Bronchial epithelial cell (primary cell): Measurements from ENCODE around the gene OXGR1. TPM values are rescaled to one million over a fixed set of nuclear protein-coding genes. Genes with fewer than 3 reads are reported as not detected.
"Not testable (repeated sequence)": the region's sequence is repeated elsewhere in the genome, so short reads cannot be mapped to it uniquely, and the experiment has no call there.

Experiments used
- DNase-seq: peaks from one replicate; pipeline ENCODE4 v3.0.0-alpha.2; 2010; ENCODE audit warnings: low read depth
- FAIRE-seq: peaks from 2 replicates; lab custom pipeline; 2011; peaks lifted over from hg19 to GRCh38; lab: Jason Lieb, UNC
- H3K27me3 ChIP-seq: 2 replicates; pipeline ENCODE4 v1.5.1; 2011; ENCODE audit warnings: low read length; ENCODE audit not compliant: control insufficient read depth, insufficient read depth
- H3K36me3 ChIP-seq: 2 replicates; pipeline ENCODE4 v1.5.1; 2011; ENCODE audit warnings: low read length; ENCODE audit not compliant: control insufficient read depth, insufficient read depth
- H3K4me3 ChIP-seq: 2 replicates; pipeline ENCODE4 v1.5.1; 2011; ENCODE audit warnings: mild to moderate bottlenecking, low read depth, low read length, control low read depth
- total RNA-seq: library from RNA; depleted of rRNA; stranded (reverse); fragments of >200 nt; gene quantifications from 2 replicates; pipeline ENCODE4 v1.2.1, GENCODE V29; 2014
- TF ChIP-seq, protein P1 (sequence below): IDR thresholded peaks from 2 replicates; pipeline ENCODE4 v1.5.1; 2011; ENCODE audit warnings: mild to moderate bottlenecking, moderate library complexity, low read length, control low read depth, inconsistent platforms; ENCODE audit not compliant: insufficient read depth, severe bottlenecking

Gene OXGR1
- total RNA-seq, 1 donor from 2014 or later: not detected

- Histone ChIP-seq H3K36me3 (no peaks in the 10 kb centered on the region), H3K4me3 (no peak overlapping the region), H3K27me3 (no peaks in the 10 kb centered on the region)
- TF ChIP-seq, protein P1, sequence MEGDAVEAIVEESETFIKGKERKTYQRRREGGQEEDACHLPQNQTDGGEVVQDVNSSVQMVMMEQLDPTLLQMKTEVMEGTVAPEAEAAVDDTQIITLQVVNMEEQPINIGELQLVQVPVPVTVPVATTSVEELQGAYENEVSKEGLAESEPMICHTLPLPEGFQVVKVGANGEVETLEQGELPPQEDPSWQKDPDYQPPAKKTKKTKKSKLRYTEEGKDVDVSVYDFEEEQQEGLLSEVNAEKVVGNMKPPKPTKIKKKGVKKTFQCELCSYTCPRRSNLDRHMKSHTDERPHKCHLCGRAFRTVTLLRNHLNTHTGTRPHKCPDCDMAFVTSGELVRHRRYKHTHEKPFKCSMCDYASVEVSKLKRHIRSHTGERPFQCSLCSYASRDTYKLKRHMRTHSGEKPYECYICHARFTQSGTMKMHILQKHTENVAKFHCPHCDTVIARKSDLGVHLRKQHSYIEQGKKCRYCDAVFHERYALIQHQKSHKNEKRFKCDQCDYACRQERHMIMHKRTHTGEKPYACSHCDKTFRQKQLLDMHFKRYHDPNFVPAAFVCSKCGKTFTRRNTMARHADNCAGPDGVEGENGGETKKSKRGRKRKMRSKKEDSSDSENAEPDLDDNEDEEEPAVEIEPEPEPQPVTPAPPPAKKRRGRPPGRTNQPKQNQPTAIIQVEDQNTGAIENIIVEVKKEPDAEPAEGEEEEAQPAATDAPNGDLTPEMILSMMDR: no peak
- DNase-seq: no peak
- no peak for FAIRE-seq
Observed at GRCh38 chr13:96988441-96988840, 5.8 kb downstream of the OXGR1 start.

DNA sequence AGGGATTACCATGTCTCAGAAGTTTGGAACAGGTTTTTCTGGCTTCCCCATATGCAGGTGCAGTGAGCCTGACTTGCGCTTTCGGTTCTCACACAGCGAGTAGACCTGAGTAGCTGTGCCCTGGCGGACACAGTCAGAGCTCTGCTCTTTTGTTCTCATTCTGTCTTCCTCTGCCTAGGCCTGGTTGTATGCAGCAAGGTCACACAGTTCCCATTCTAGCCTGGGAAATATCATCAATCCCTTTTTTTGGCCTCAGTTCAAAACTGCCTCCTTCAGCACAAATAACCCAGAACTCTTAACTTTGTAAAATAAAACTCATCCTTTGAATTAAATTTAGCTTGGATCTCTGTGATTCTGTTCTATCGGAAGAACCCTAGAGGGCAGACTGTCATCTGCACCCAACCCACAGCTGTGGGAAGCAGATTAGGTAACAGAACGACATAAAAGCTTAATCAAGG is 10.2 kb downstream of the OXGR1 start:
- TF ChIP-seq, protein P1: no peak
- H3K4me3 ChIP-seq: no peak overlapping the region
- no peaks in the 10 kb centered on the region for H3K36me3 ChIP-seq
- H3K27me3 ChIP-seq: no peaks in the 10 kb centered on the region
- DNase-seq (peak; percentile 65), FAIRE-seq (no peak)

DNA sequence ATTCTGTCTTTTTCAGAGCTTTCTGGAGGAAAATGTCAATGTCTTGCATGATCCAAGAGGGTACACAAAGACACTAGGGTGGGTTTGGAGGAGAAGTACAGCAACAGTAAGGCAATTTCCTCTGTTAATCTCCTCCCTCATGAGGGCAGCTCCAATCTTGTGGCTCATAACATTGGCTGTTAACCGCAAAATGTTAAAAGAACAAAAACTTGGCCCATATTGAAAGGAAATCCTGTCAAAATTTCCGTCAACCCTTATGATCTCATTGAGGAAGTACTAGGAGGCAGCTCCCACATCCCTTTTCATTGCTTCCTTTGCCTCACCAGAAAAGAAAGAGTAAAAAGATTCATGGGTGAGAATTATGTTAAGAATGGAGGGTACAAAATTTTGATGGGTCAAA is 11.6 kb downstream of the OXGR1 start:
- TF ChIP-seq, protein P1: no peak

DNA sequence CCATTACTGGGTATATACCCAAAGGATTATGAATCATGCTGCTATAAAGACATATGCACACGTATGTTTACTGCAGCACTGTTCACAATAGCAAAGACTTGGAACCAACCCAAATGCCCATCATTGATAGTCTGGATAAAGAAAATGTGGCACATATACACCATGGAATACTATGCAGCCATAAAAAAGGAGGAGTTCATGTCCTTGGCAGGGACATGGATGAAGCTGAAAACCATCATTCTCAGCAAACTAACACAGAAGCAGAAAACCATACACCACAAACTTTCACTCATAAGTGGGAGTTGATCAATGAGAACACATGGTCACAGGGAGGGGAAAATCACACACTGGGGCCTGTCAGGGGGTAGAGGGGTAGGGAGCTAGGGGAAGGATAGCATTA is 14.4 kb downstream of the OXGR1 start:
- FAIRE-seq: not testable (repeated sequence)

More for the DNA sequence above, 11.6 kb downstream of the OXGR1 start:
- DNase-seq (peak; percentile 36), FAIRE-seq (no peak)
- no peaks in the 10 kb centered on the region for H3K27me3 ChIP-seq
- no peak overlapping the region for H3K4me3 ChIP-seq
- H3K36me3 ChIP-seq: no peaks in the 10 kb centered on the region

GRCh38 chr13:96968027-96968426 is 26.2 kb downstream of the OXGR1 start:
- no peak for FAIRE-seq
- no peak for DNase-seq
- H3K4me3 ChIP-seq: no peak overlapping the region
- no peaks in the 10 kb centered on the region for H3K27me3 ChIP-seq
- TF ChIP-seq, protein P1: no peak
- no peaks in the 10 kb centered on the region for H3K36me3 ChIP-seq

More for the DNA sequence above, 14.4 kb downstream of the OXGR1 start:
- H3K36me3 ChIP-seq, H3K4me3 ChIP-seq, H3K27me3 ChIP-seq, DNase-seq: not testable (repeated sequence)

DNA sequence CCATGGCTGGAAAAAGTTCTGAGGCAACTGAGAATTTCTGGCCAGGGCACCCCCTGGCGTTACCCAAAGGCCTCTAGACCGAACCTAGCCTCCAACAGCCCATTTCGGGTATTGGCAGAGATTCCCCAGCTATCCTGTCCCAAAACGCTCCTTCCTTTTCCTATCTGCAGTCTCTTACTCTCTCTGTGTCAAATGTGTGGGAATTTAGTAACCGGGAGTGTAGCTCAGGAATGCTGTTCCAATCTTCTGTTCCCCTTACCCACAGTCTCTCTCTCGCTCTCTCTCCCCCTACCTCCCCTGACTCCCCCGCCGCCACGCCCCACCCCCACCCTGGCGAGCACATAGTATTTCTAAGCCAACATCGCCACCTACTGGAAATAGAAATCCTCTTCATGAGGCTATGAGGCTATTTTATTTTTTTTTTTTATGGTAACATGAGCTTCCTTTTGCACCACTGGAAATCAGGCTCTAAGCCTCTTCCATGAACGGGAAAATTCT is 27.0 kb downstream of the OXGR1 start:
- no peaks in the 10 kb centered on the region for H3K27me3 ChIP-seq

More for the DNA sequence above, 27.0 kb downstream of the OXGR1 start:
- Histone ChIP-seq H3K4me3 (no peak overlapping the region), H3K36me3 (no peaks in the 10 kb centered on the region)
- no peak for DNase-seq
- FAIRE-seq: no peak
- TF ChIP-seq, protein P1: no peak
